ENCODE measurements around the gene SYTL2. TPM values are rescaled to one million over a fixed set of nuclear protein-coding genes. Genes with fewer than 3 reads are reported as not detected.
"Not testable (repeated sequence)": the region's sequence is repeated elsewhere in the genome, so short reads cannot be mapped to it uniquely, and the experiment has no call there.

The SYTL2 gene
- total and polyA plus RNA-seq, 12 donors: 8.2 to 134 (median 19.4) TPM

- Histone ChIP-seq H3K27me3 (no peaks in the 10 kb centered on the region), H3K27ac (no peak overlapping the region), H3K9me3 (replicated peaks in 1 of 3) (no peaks in the 10 kb centered on the region), H3K36me3 (replicated peaks in 1 of 2) (no peaks in the 10 kb centered on the region), H3K4me3 (no peak overlapping the region), H3K4me1 (replicated peaks in 1 of 2) (no peaks in the 10 kb centered on the region)
- TF ChIP-seq CTCF (IDR thresholded peaks at IDR 0.05) (no peak), POLR2A (IDR thresholded peaks at IDR 0.05) (no peak)
- 87 to 93% (median 91%) methylated on average over 6 of the region's 6 CpGs for WGBS, 4 donors
- intact Hi-C loops (cut with DNase I): no loop called here
- no peak for DNase-seq
These were observed 26.3 kb downstream of the SYTL2 start for GRCh38 chr11:85784480-85785265.

GRCh38 chr11:85783758-85784157, 27.2 kb downstream of the SYTL2 start:
- DNase-seq: no peak
- Histone ChIP-seq H3K27me3 (no peaks in the 10 kb centered on the region), H3K27ac (no peak overlapping the region), H3K36me3 (replicated peaks in 1 of 2) (no peaks in the 10 kb centered on the region), H3K4me3 (no peak overlapping the region), H3K9me3 (replicated peaks in 1 of 3) (no peaks in the 10 kb centered on the region), H3K4me1 (replicated peaks in 1 of 2) (no peaks in the 10 kb centered on the region)
- no peak for TF ChIP-seq POLR2A (IDR thresholded peaks at IDR 0.05)
- no peak for TF ChIP-seq CTCF (IDR thresholded peaks at IDR 0.05)
- intact Hi-C loops (cut with DNase I): no loop called here
- 67 to 86% (median 73%) methylated on average over 1 of the region's 1 CpG for WGBS, 4 donors

GRCh38 chr11:85780780-85781517, 30.0 kb downstream of the SYTL2 start:
- intact Hi-C loops (cut with DNase I); DNase-seq; H3K4me1 ChIP-seq (replicated peaks in 1 of 2); H3K4me3 ChIP-seq; H3K27ac ChIP-seq; H3K36me3 ChIP-seq (replicated peaks in 1 of 2); H3K27me3 ChIP-seq; H3K9me3 ChIP-seq (replicated peaks in 1 of 3): not testable (repeated sequence)
- WGBS, 4 donors: 88 to 92% (median 88%) methylated on average over 3 of the region's 3 CpGs

GRCh38 chr11:85779956-85780640, 30.8 kb downstream of the SYTL2 start:
- no peak overlapping the region for H3K4me3 ChIP-seq
- H3K9me3 ChIP-seq (replicated peaks in 1 of 3): no peaks in the 10 kb centered on the region
- no peak for DNase-seq
- no peaks in the 10 kb centered on the region for H3K4me1 ChIP-seq (replicated peaks in 1 of 2)
- H3K27ac ChIP-seq: no peak overlapping the region
- no peaks in the 10 kb centered on the region for H3K27me3 ChIP-seq
- H3K36me3 ChIP-seq (replicated peaks in 1 of 2): no peaks in the 10 kb centered on the region
- intact Hi-C loops (cut with DNase I): no loop called here
- whole genome bisulfite sequencing, 4 donors: 60 to 86% (median 75%) methylated on average over 3 of the region's 3 CpGs
- TF ChIP-seq POLR2A (IDR thresholded peaks at IDR 0.05): no peak
- TF ChIP-seq CTCF (IDR thresholded peaks at IDR 0.05): no peak

GRCh38 chr11:85777603-85777972, 33.4 kb downstream of the SYTL2 start:
- intact Hi-C loops (cut with DNase I); H3K27ac ChIP-seq; H3K36me3 ChIP-seq (replicated peaks in 1 of 2); H3K4me3 ChIP-seq; H3K27me3 ChIP-seq; H3K9me3 ChIP-seq (replicated peaks in 1 of 3); H3K4me1 ChIP-seq (replicated peaks in 1 of 2); DNase-seq: not testable (repeated sequence)
- WGBS, 4 donors: 86 to 96% (median 90%) methylated on average over 3 of the region's 3 CpGs

Data from adrenal gland (tissue), 12 donors.